Testis (tissue), 3 donors: ENCODE results near the gene MMP24. TPM values are rescaled to one million over a fixed set of nuclear protein-coding genes. Genes with fewer than 3 reads are reported as not detected.

ENCODE experiments used
- DNase-seq: peaks from one replicate; pipeline ENCODE4 v3.0.0-alpha.2; 2019
- H3K27ac ChIP-seq, 2 donors: fragments of 200-600 bp; sonication (generic); one replicate each; pipeline ENCODE4 v1.5.1; 2019
- H3K27me3 ChIP-seq: fragments of 200-600 bp; sonication (generic); one replicate; pipeline ENCODE4 v1.5.1; 2019
- H3K36me3 ChIP-seq: fragments of 200-600 bp; sonication (generic); one replicate; pipeline ENCODE4 v1.5.1; 2017; ENCODE audit warnings: low read depth; ENCODE audit errors: missing control alignments
- H3K4me1 ChIP-seq: fragments of 200-600 bp; sonication (generic); one replicate; pipeline ENCODE4 v1.5.1; 2019
- H3K4me3 ChIP-seq, 2 donors: fragments of 200-600 bp; sonication (generic); one replicate each; pipeline ENCODE4 v1.5.1; 2017 to 2019
- H3K9me3 ChIP-seq: fragments of 200-600 bp; sonication (generic); one replicate; pipeline ENCODE4 v1.5.1; 2017
- POLR2A ChIP-seq: fragments of 450-650 bp; IDR thresholded peaks from one replicate; pipeline ENCODE4 v1.6.1; 2017; ENCODE audit warnings: antibody characterized with exemption, mild to moderate bottlenecking, moderate library complexity
- WGBS, 2 donors: methylation state at CpG; one replicate each; pipeline ENCODE4 v1.1.5; 2018; 5-methylcytosine and 5-hydroxymethylcytosine counted together
- intact Hi-C: fragments of 100-400 bp; cut with DNase I; formaldehyde crosslinking; loops from one replicate; pipeline ENCODE4 v1.15.1; 2023; ENCODE audit warnings: low total_unique reads
- polyA plus RNA-seq: library from polyadenylated mRNA; stranded (reverse); fragments of 350-450 nt; fragmentation: Illumina TruSeq; extraction: RNeasy Lipid Tissue Mini Kit (QIAGEN cat#74804); gene quantifications from one replicate; pipeline ENCODE4 v1.2.3, GENCODE V29; 2014; ENCODE audit warnings: low read depth, low replicate concordance; ENCODE audit not compliant: insufficient read depth
- total RNA-seq, 2 donors: library from RNA; depleted of rRNA; stranded (reverse); fragments of >200 nt; gene quantifications; one replicate each; pipeline ENCODE4 v1.2.3, GENCODE V29; 2016
- TF ChIP-seq, protein P1 (sequence below), 3 experiments: fragments of 450-650 bp in 2 of 3; fragments of 200-600 bp in 1 of 3; sonication (generic) in 1 of 3; IDR thresholded peaks; one replicate each; pipeline ENCODE4 v1.5.1; 2016 to 2019; ENCODE audit warnings: antibody characterized with exemption in 3 of 3, mild to moderate bottlenecking in 2 of 3, moderate library complexity in 1 of 3

The MMP24 gene
- total and polyA plus RNA-seq, 3 donors from 2014 or later = 1.1 to 2.2 (median 1.1) TPM

GRCh38 chr20:35277531-35278395 is 51.3 kb downstream of the MMP24 start, which contains the start of gene MMP24OS:
Gene MMP24OS (minus strand): TSS chr20:35278122. CDS start chr20:35277929, 193 bp downstream.
- Histone ChIP-seq H3K27ac (peak within 1 kb of the TSS; percentile 91 to 93), H3K36me3 (no peaks in the 10 kb centered on the region), H3K27me3 (no peaks in the 10 kb centered on the region), H3K4me3 (peak within 1 kb of the TSS; percentile 72 to 73), H3K4me1 (peaks cover 12% of the 10 kb centered on the region), H3K9me3 (no peaks in the 10 kb centered on the region)
- 0% methylated on average over 10 to 66 of the region's 76 CpGs for WGBS, 2 donors
- TF ChIP-seq, protein P1, sequence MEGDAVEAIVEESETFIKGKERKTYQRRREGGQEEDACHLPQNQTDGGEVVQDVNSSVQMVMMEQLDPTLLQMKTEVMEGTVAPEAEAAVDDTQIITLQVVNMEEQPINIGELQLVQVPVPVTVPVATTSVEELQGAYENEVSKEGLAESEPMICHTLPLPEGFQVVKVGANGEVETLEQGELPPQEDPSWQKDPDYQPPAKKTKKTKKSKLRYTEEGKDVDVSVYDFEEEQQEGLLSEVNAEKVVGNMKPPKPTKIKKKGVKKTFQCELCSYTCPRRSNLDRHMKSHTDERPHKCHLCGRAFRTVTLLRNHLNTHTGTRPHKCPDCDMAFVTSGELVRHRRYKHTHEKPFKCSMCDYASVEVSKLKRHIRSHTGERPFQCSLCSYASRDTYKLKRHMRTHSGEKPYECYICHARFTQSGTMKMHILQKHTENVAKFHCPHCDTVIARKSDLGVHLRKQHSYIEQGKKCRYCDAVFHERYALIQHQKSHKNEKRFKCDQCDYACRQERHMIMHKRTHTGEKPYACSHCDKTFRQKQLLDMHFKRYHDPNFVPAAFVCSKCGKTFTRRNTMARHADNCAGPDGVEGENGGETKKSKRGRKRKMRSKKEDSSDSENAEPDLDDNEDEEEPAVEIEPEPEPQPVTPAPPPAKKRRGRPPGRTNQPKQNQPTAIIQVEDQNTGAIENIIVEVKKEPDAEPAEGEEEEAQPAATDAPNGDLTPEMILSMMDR (IDR thresholded peaks at IDR 0.05) = peak in 1 of 3 experiments; percentile 13
- no peak for TF ChIP-seq POLR2A
- intact Hi-C loops = no loop called here
- peak; percentile 91 for DNase-seq

DNA sequence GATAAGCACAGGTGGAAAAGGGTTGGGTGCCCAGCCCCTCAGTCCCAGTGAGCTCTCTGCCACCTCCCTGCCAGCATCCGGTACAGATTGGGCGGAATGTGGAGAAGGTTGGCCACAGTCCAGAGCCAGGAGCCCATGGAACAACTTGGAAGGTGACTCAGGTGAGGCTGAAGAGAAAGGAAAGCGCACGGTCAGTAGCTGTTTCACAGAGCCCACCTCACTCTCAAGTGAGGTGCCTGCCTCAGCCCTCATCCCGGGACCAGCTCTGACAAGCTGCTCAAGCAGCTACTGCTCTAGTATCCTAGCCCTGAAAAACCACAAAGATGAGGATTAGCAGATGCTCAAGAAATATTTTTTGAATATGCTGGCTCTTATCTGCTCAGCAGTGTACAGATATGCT is 52.5 kb downstream of the MMP24 start:
- no peaks in the 10 kb centered on the region for H3K36me3 ChIP-seq
- DNase-seq = no peak
- H3K27ac ChIP-seq = peak overlapping the region in 1 of 2 donors; percentile 91
- no peaks in the 10 kb centered on the region for H3K27me3 ChIP-seq
- no peak overlapping the region for H3K4me3 ChIP-seq
- 90 to 94% methylated on average over 5 of the region's 5 CpGs for WGBS, 2 donors
- intact Hi-C loops = no loop called here
- TF ChIP-seq, protein P1 (IDR thresholded peaks at IDR 0.05) = no peak
- no peak for TF ChIP-seq POLR2A
- H3K9me3 ChIP-seq = no peaks in the 10 kb centered on the region
- H3K4me1 ChIP-seq = peaks cover 19% of the 10 kb centered on the region

DNA sequence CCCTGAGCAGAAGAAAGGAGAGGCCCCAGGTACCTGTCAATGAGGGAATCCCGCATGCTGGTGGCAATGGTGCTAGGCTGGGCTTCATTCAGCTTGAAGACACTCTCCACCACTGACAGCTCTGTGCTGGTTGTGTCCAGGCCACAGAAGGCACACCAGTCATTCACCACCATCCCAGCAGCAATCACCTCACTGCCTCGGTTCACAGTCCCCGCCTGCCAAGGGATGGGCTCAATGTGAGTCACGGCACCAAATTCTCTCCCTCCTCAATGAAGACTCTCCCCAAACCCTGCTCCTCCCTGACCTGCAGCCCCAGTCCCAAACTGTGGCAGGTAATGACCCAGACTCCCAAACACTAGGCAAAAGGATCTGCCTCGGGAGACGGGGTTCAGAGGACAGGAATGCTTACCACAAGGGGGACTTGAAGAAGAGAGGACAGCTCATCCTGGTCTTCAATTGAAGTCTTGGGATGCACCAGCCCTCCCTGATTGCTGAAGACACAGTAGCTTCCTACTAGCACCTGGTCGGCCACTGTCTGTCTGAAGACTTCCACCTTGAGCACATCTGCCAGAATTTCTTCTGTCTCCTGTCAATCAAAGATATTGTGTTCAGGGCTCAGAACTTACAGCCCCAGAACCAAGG is 53.2 kb downstream of the MMP24 start:
- Histone ChIP-seq H3K4me3 (no peak overlapping the region), H3K27me3 (no peaks in the 10 kb centered on the region), H3K9me3 (no peaks in the 10 kb centered on the region), H3K4me1 (peaks cover 19% of the 10 kb centered on the region), H3K36me3 (no peaks in the 10 kb centered on the region), H3K27ac (no peak overlapping the region)
- 93 to 94% methylated on average over 5 to 7 of the region's 7 CpGs for WGBS, 2 donors
- intact Hi-C loops = no loop called here
- DNase-seq = no peak
- no peak for TF ChIP-seq POLR2A
- TF ChIP-seq, protein P1 (IDR thresholded peaks at IDR 0.05) = no peak

GRCh38 chr20:35280523-35280922 is 54.0 kb downstream of the MMP24 start:
- TF ChIP-seq POLR2A = no peak
- TF ChIP-seq, protein P1 (IDR thresholded peaks at IDR 0.05) = no peak
- Histone ChIP-seq H3K27me3 (no peaks in the 10 kb centered on the region), H3K36me3 (no peaks in the 10 kb centered on the region), H3K9me3 (no peaks in the 10 kb centered on the region), H3K4me3 (no peak overlapping the region), H3K4me1 (peaks cover 19% of the 10 kb centered on the region), H3K27ac (no peak overlapping the region)
- DNase-seq = no peak
- intact Hi-C loops = no loop called here
- WGBS, 2 donors = 80 to 82% methylated on average over 3 to 6 of the region's 6 CpGs
